DMS153 treated with DMSO at 0.1 percent for 48 hours (cell line): ENCODE data around the gene SEC14L5.
"Not testable (repeated sequence)": the region's sequence is repeated elsewhere in the genome, so short reads cannot be mapped to it uniquely, and the experiment has no call there.

Source experiments
- DNase-seq: peaks from one replicate; lab custom pipeline; 2025; ENCODE audit not compliant: unreplicated experiment; lab: John Stamatoyannopoulos, UW

Gene SEC14L5

DNA sequence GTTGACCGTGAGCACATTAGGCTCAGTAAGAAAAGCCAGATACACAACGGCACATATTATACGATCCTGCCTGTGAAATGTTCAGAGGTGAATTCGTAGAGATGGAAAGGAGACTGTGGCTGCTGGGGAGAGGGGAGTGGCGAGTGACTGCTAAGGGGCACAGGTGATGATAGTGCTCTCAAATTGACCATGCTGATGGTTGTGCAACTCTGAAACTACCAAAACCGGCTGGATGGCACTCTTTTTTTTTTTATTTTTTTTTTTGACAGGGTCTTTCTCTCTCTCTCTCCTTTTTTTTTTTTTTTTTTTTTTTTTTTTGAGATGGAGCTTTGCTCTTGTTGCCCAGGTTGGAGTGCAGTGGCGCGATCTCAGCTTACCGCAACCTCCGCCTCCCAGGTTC, 8.1 kb upstream of the SEC14L5 start:
- no peak for DNase-seq

GRCh38 chr16:4951583-4951982, 6.5 kb upstream of the SEC14L5 start:
- not testable (repeated sequence) for DNase-seq

DNA sequence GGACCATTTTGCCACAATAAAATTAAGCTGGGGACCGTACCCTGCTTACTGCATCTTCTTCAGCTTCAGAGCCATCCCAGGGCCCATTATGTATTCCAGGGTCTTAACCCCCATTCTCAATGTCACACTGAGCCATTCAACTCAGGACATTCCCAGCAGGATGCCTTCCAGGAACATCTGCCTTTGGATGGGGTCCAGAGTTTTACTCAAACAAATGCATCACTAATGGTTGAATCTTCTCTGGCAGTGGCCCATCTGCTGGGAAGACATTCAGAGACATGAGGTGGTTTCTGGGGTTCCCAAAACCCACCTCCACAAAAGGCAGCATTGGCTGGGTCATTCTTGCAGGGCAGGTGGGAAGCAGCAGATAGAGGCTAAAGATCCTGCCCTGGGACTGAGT, 3.4 kb upstream of the SEC14L5 start:
- DNase-seq = no peak

DNA sequence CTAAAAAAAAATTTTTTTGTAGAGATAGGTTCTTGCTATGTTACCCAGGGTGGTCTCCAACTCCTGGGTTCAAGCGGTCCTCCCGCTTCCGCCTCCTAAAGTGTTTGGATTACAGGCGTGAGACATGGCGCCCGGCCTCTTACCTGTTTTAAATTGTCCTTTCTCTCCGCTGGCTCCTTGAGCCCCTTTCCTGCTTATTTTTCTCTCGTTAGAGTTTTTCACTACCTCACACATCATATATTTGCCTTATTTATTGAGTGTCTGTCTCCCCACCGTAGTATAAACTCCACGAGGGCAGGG, 760 bp upstream of the SEC14L5 start:
- no peak for DNase-seq

- DNase-seq = no peak
These were observed 644 bp downstream of the SEC14L5 start for GRCh38 chr16:4958510-4959438.

DNA sequence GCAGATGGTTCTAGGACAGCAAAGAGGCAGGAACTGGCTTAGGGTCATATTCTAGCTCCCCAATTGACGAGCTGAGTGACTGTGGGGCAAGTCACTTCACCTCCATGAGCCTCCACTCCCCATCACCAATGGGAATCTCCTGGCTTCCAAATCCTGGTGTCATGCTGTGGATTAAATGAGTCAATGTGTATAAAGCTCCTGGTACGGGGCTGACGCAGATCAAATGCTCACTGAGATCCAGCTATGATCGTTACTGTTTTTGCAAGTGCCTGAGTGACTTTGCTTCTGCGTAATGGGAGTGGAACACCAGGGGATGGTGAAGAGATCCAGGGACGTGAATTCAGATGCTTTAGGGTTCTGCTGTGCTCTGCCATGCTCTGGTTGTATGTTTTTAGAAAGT, 2.4 kb downstream of the SEC14L5 start:
- DNase-seq = no peak

GRCh38 chr16:4962716-4963115, 4.6 kb downstream of the SEC14L5 start:
- DNase-seq = no peak

- not testable (repeated sequence) for DNase-seq
These were observed 5.4 kb downstream of the SEC14L5 start for GRCh38 chr16:4963527-4963926.

- DNase-seq = no peak
These were observed 8.8 kb downstream of the SEC14L5 start for GRCh38 chr16:4966736-4967453.

- not testable (repeated sequence) for DNase-seq
These were observed 10.1 kb downstream of the SEC14L5 start for GRCh38 chr16:4968278-4968677.

DNA sequence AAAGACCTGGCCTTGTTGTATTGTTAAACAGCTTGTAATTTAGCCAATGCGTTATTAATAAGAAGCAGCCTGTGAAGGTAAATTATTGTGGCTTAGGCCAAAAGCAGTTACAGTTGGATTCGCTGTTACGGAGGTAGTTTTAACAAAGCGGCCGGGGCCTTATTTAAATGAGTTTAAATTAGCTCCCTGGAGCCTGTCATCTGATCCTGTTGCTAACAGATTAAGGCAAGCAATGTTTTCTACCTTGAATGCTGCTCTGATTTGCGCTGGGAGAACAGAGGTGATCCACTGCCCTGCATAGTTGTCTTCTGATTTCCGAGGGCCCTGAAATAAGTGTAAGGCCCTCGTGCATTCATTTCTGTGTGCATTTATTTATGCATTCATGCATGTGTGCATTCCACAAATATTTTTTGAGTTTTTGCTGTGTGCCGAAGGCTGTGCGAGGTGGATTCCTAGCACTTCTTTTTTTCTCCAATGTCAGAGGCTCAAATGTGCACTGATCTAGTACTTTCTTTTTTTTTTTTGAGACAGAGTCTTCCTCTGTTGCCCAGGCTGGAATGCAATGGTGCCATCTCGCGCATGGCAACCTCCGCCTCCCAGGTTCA, 10.9 kb downstream of the SEC14L5 start:
- DNase-seq = no peak

DNA sequence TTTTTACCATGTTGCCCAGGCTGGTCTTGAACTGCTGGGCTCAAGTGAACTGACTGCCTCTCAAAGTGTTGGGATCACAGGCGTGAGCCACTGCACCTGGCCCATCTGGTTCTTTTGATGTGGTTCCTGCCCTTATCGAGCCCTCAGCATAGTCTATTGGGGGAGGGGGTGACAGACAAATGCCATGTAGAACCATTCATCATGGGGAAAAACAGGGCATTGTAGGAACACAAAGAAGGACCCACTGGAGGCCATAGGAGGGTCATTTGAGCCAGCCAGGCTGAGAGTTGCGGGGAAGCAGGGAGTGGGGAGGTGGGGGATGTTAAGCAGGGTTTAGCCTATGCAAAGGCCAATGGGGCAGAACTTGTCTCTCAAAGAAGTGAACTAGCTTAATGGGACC, 11.9 kb downstream of the SEC14L5 start:
- no peak for DNase-seq

DNA sequence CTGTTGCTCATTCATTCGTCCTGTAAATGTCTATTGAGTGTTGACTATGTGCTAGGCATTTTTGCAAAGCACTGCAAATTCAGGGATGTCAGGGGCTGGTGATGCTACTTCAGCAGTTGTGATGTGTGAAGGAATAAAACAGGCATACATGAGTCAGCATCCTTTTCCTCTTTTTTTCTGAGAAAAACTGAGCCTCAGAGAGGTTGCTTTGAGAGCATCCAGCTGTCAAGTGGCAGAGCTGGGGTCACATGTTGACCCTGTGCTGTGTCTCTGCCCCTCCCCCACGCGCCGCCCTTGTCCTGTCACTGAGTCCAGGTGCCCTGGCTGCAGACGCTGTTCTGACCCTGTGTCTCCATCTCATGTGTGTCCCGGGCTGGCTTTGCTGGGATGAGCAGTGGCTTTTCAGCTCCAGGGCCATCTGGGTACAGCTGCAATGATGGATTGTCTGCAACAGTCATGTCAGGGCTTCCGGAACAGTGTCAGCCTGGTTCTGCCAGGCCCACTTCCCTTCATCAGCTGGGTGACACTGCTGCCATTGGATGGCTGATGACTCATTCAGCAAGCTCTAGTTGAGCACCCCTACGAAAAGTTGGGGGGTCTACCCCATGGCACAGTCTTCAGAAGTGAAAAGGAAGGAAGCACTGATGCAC, 14.9 kb downstream of the SEC14L5 start:
- no peak for DNase-seq

- no peak for DNase-seq
These were observed 17.9 kb downstream of the SEC14L5 start for GRCh38 chr16:4976079-4976478.

GRCh38 chr16:4976611-4977145, 18.5 kb downstream of the SEC14L5 start:
- DNase-seq = no peak

DNA sequence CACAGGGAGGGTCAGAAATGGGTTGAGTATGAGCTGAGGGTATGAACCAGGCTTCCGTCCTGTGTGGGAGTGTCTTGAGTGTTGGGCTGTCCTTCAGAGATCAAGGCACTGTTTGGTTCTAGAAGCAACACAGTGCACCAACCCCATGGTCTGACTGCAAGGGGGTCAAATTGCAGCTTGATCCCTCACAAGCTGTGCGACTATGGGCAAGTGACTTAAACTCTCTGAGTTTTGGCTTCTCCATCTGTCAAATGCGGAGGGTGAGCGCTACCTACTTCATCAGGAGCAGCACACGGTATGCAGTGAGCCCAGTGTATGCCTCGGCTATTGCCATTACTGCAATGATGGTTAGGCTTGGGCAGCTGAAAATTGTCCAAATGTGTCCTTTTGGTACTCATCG, 21.0 kb downstream of the SEC14L5 start:
- no peak for DNase-seq

GRCh38 chr16:4979736-4980660, 21.9 kb downstream of the SEC14L5 start:
- no peak for DNase-seq

GRCh38 chr16:4980691-4981090, 22.6 kb downstream of the SEC14L5 start:
- no peak for DNase-seq

- no peak for DNase-seq
These were observed 23.3 kb downstream of the SEC14L5 start for GRCh38 chr16:4981473-4981872.
